Transverse colon (tissue), 3 donors: Measurements from ENCODE around the gene PAFAH2.

Source experiments
- POLR2A ChIP-seq: fragments of 450-650 bp; IDR thresholded peaks from one replicate; pipeline ENCODE4 v1.6.1; 2016; ENCODE audit warnings: antibody characterized with exemption, mild to moderate bottlenecking, moderate library complexity
- TF ChIP-seq, protein P1 (sequence below), 5 experiments: fragments of 200-600 bp in 3 of 5; fragments of 450-650 bp in 2 of 5; sonication (generic) in 3 of 5; IDR thresholded peaks; 1 replicate in 2 of 5; 2 replicates in 3 of 5; pipeline ENCODE4 v1.5.1; 2016 to 2017; ENCODE audit warnings: antibody characterized with exemption in 5 of 5, inconsistent platforms in 3 of 5, mild to moderate bottlenecking in 2 of 5, moderate library complexity in 1 of 5

DNA sequence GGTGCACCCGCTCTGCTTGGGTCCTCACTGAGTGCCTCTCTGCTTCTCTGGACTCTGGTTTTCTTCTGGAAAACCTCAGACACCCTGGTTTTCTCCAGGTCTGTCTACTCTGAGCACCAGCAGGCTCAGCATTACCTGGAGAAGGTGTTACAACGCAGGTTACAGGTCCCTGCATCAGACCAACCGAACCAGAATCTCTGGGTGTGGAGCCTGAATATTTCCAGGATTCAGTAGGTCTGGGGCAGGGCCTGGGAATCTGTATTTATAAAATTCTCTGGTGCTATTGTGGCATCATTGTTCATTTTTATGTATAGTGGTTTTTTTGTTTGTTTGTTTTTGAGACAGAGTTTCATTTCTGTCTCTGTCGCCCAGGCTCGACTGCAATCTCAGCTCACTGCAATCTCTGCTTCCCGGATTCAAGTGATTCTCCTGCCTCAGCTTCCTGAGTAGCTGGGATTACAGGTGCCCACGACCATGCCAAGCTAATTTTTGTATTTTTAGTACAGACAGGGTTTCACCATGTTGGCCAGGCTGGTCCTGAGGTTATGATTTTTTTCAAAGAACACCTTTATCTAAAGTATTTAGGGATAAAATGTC lies 49.5 kb upstream of the PAFAH2 start:
- TF ChIP-seq, protein P1, sequence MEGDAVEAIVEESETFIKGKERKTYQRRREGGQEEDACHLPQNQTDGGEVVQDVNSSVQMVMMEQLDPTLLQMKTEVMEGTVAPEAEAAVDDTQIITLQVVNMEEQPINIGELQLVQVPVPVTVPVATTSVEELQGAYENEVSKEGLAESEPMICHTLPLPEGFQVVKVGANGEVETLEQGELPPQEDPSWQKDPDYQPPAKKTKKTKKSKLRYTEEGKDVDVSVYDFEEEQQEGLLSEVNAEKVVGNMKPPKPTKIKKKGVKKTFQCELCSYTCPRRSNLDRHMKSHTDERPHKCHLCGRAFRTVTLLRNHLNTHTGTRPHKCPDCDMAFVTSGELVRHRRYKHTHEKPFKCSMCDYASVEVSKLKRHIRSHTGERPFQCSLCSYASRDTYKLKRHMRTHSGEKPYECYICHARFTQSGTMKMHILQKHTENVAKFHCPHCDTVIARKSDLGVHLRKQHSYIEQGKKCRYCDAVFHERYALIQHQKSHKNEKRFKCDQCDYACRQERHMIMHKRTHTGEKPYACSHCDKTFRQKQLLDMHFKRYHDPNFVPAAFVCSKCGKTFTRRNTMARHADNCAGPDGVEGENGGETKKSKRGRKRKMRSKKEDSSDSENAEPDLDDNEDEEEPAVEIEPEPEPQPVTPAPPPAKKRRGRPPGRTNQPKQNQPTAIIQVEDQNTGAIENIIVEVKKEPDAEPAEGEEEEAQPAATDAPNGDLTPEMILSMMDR (IDR thresholded peaks at IDR 0.05), result no peak
- TF ChIP-seq POLR2A, result no peak
